EH (cell line): Measurements from ENCODE around the gene RFPL4A.
"Not testable (repeated sequence)": the region's sequence is repeated elsewhere in the genome, so short reads cannot be mapped to it uniquely, and the experiment has no call there.

ENCODE experiments used
- DNase-seq: peaks from one replicate; pipeline ENCODE4 v3.0.0-alpha.2; 2015; ENCODE audit warnings: low read depth

The RFPL4A gene

DNA sequence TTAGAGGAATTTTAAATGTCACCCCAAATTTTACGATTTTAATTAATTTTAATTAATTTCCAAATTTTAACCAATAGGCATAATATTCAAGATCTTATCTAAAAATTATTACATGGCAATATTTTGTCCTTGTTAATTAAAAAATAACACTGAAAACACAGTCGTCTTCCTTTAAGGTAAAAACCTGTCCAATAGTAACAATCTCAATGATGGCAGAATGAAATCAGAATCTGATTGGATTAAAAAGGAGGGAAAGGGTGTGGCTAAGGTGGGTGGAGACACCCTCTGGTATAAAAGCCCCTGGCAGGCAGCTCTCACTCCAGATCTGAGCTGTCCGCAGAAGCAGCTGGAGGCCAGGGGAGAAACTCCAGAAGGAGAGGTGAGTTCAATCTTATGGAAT is at the start of gene RFPL4A:
Gene RFPL4A, plus strand, starts transcription at position 301 of the 400 bp plus-strand sequence. CDS start 2,704 bp downstream, outside the sequence.
- DNase-seq = not testable (repeated sequence)

DNA sequence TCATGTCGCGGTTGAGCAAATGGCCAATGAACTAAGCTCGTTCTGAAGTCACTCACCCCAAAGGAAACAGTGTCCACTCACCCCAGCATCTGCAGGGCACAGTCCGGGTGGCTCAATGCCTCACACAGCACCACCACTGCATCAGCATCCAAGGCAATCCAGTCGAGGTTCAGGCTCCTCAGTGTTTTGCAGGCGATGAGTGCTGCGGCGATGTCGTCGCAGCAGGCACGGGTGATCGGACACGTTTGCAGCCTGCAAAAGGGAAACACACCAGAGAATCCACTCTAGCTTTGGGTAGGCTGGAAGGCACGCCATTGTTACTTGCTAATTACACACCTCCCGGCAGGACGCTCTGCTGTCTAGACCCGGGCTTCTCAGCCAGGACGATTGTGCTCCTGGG is 47.2 kb upstream of the RFPL4A start:
- no peak for DNase-seq

DNA sequence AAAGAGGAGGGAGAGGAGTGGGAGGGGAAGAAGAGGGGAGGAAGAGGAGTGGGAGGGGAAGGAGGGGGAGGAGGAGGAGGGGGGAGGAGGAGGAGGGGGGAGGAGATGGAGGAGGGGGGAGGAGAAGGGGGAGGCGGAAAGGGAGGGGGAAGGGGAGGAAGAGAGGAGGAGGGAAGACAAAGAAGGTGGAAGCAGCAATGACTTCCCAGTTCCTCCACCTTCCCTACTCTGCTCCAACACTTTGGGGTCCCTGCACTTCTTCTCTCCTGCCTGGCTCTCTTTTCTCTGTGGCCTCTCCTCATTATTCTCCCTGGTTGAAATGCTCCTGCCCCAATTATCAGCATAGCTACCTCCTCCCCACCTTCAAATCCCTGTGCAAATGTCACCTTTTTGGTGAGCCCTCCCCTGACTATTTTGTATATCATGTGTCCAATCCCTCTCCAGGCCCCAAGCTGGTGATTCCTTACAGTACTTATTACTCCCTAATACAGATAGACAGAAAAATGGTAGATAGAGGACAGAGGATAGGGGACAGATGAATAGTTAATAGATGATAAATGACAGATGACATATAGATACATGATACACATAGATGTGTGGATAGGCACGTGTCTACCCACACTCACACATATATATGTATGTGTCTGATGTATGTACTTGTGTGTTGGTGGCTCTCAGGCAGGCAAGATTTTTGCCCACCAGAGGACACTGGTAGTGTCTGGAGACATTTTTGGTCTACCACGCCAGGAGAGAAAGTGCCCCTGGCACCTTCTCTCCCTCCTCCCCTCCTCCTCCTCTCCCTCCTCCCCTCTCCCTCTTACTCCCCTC is 45.9 kb upstream of the RFPL4A start:
- DNase-seq = no peak

DNA sequence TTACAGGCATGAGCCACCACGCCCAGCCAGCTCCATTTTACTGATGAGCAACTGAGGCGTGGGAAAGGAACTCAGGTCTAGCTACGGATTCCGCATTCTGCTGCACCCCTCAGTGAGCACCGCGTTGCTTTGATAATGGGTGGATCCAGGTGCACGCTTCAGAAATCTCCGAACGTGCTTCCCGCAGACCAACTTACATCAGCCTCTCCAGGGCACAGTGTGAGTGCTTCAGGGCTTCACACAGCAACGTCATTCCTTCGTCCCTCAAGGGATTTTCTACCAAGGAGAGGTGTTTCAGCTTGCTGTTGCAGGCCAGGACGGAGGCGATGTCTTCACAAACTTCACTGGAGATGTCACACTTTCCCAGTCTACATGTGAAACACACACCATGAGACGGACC is 42.4 kb upstream of the RFPL4A start:
- DNase-seq = no peak

DNA sequence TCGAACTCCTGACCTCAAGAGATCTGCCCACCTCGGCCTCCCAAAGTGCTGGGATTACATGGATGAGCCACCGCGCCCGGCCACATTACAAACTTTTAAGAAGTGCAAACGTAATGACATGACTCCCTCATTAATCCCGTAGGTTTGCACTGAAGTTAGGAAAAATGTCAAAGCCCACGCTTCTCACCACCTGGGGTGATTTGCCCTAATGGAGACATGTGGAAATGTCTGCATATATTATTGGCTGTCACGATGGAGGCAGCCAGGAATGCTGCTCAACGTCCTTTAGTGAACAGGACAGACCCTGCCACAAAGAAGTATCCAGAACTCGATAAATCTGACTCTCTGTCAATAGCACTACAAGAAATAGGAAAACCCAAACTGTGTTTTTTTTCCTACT is 41.6 kb upstream of the RFPL4A start:
- no peak for DNase-seq

DNA sequence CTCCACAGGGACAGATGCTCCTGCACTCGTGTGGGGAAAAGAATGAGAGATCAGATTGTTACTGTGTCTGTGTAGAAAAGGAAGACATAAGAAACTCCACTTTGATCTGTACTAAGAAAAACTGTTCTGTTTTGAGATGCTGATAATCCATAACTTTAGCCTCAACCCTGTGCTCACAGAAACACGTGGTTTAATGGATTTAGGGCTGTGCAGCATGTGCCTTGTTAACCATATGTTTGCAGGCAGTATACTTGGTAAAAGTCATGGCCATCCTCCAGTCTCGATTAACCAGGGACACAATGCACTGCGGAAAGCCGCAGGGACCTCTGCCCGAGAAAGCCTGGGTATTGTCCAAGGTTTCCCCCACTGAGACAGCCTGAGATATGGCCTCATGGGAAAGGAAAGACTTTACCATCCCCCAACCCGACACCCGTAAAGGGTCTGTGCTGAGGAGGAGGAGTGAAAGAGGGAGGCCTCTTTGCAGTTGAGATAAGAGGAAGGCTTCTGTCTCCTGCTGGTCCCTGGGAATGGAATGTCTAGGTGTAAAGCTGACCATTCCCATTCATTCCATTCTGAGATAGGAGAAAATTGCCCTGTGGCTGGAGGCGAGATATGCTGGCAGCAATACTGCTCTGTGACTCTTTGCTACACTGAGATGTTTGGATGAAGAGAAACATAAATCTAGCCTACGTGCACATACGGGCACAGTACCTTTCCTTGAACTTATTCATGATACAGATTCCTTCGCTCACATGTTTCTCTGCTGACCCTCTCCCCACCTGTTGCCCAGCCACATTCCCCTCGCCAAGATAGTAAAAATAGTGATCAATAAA is 40.8 kb upstream of the RFPL4A start:
- DNase-seq = not testable (repeated sequence)

DNA sequence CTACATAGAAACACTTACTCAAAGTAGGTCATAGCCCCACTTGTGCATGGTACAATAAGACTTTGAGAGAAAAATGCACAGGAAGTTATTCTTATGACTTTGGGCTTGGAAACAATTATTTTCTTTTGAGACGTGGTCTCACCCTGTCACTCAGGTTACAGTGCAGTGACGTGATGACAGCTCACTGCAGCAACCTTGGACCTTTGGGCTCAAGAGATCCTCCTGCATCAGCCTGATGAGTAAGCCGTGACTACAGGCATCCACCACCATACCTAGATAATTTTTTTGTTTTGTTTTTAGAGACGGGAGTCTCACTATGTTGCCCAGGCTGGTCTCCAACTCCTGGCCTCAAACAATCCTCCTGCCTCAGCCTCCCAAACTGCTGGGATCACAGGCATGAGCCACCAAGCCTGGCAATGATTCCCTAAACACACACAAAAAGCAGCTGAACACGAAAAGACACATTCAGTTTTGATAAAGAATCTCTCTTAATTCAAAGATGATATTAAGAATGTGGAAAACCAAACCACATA is 38.6 kb upstream of the RFPL4A start:
- DNase-seq = no peak

DNA sequence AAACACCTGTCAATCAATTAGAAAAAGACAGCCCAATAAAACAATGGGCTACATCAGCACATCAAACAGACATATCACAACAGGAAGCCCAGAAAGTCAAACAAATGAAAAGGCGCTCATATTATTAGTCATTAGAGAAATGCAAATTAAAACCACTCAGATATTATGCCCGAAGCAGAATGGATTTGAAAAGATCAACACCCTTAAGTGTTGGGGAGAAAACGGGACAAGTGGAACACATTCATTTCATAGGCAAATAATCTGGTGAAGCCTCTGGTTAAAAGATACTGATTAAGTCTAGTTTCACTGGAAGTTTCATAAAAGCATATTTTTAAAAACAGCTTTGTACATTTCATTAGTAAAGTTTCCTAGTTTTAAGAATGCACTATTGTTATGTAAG is 38.1 kb upstream of the RFPL4A start:
- no peak for DNase-seq

DNA sequence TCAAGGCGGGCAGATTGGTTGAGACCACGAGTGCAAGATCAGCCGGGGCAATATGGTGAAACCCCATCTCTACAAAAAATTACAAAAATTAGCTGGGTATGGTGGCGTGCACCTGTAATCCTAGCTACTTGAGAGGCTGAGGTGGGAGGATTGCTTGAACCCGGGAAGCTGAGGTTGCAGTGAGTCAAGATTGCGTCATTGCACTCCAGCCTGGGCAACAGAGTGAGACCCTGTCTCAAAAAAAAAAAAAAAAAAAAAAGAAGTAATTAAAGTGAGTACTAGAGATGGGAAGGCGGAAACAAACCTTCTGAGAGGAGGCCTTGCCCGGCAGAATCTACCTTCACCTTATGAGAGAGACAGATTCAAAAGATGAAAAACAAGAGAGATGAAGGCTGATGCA is 35.4 kb upstream of the RFPL4A start:
- DNase-seq = no peak

DNA sequence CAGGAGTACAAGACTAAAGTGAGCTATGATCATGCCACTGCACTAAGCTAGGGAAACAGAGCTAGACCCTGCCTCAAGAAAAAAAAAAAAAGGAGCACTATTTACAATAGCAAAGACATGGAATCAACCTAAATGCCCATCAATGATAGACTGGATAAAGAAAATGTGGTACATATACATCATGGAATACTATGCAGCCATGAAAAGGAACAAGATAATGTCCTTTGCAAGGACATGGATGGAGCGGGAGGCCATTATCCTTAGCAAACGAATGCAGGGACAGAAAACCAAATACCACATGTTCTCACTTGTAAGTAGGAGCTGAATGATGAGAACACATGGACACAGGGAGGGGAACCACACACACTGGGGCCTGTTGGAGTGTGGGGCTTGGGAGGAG is 28.5 kb upstream of the RFPL4A start:
- not testable (repeated sequence) for DNase-seq

DNA sequence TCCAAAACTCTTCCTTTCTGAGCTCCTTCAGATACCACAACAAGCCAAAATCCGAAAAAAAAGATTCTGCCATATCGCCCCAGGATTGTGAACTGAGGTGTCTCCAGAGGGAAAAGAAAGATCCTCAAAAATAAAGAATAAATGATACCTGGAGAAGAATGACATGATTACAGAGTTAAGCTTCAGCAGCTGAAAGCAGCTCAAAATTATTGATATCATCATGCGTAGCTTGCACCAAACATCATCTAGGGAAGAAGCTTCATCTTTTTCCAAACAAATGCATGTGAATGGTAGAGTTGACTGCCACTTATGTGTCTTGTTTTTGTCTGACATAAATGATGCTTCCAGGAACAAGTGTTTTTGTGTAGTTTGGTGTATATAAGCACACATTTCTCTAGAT is 20.6 kb upstream of the RFPL4A start, which contains the start of gene NLRP9:
Gene NLRP9, minus strand, starts transcription at position 101 of the 400 bp plus-strand sequence. Its CDS starts 28 bp downstream, at position 73.
- no peak for DNase-seq

DNA sequence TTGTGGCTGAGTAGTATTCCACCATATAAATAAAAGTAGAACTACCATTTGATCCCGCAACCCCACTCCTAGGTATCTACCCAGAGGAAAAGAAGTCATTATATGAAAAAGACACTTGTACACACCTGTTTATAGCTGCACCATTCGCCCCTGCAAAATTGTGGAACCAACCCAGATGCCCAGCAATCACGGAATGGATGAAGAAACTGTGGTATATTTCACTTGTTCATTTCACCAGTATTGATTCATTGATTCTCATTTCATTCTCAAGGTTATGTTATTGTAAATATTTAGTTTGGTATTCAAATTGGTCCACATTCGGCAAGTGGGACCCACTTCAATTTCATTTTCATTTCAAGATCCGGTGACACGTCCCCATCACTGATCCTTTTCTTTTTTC is 8.2 kb upstream of the RFPL4A start:
- no peak for DNase-seq

DNA sequence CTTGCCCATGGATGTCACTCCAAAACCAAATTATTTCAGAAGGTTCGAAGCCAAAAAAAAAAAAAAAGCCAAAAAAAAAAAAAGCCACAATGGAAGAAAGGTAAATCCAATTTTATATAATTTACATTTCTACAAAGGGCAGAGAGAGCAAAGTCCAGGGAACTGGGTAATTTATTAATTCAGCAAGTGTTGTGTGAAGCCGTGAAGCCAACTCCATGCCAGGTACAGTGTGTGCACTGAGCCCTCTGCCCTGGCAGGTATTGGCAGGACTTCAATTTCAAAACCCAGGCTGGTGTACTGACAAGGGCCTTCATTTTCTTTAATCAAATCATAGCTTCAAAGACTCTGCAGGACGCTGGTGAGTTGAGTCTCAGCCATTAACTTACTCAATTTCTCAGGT is 5.5 kb upstream of the RFPL4A start:
- no peak for DNase-seq

DNA sequence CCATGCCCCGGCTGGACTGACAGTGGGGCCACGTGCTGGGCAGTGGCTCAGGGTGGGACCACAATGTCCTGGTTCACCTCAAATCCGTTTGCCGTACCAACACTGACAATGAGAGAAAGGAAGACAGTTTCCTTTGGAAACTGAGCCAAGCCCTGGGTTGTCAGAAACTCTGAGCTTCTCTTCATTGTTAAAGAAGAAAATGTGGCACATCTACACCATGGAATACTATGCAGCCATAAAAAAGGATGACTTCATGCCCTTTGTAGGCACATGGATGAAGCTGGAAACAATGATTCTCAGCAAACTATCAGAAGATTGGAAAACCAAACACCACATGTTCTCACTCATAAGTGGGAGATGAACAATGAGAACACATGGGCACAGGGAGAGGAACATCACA is 2.1 kb upstream of the RFPL4A start:
- DNase-seq = not testable (repeated sequence)

DNA sequence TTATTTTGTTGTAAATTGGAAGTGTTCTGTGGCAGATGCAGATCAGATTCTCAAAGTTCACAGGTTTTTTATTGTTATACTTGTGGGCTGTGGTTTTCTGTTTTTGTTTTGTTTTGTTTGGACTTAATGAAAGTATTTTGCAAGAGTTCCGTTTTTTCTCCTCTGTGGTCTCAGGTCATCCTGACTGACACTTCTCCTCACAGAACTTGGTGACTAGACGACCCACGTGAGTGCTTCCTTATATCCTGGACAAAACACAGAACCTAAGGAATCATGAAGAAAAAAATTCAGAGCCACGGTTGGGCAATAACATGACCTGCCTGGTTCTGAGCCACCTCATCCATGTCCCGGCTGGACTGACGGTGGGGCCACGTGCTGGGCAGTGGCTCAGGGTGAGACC is 7.6 kb downstream of the RFPL4A start:
- DNase-seq = no peak

DNA sequence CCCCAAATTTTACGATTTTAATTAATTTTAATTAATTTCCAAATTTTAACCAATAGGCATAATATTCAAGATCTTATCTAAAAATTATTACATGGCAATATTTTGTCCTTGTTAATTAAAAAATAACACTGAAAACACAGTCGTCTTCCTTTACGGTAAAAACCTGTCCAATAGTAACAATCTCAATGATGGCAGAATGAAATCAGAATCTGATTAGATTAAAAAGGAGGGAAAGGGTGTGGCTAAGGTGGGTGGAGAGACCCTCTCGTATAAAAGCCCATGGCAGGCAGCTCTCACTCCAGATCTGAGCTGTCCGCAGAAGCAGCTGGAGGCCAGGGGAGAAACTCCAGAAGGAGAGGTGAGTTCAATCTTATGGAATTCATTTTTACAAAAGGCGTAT is 9.9 kb downstream of the RFPL4A start, which contains the start of gene RFPL4AL1:
Gene RFPL4AL1, plus strand, starts transcription at position 301 of the 400 bp plus-strand sequence. CDS start 2,687 bp downstream, outside the sequence.
- not testable (repeated sequence) for DNase-seq

DNA sequence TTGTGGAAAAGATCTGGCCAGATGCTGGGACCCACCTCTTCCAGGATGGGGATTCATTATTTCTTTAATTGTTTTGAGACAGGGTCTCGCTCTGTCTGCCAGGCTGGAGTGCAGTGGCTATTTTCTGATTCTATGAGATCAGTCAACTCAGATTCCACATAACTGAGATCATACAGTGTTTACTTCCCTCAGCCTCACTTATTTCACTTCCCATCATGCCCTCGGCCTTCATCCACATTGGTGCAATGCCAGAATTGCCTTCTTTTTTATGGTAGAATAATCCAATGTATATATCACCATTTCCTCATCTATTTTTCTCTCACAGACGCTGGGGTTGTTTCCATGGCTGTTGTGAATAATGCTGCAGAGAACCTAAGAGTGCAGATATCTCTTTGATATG is 10.7 kb downstream of the RFPL4A start:
- not testable (repeated sequence) for DNase-seq

DNA sequence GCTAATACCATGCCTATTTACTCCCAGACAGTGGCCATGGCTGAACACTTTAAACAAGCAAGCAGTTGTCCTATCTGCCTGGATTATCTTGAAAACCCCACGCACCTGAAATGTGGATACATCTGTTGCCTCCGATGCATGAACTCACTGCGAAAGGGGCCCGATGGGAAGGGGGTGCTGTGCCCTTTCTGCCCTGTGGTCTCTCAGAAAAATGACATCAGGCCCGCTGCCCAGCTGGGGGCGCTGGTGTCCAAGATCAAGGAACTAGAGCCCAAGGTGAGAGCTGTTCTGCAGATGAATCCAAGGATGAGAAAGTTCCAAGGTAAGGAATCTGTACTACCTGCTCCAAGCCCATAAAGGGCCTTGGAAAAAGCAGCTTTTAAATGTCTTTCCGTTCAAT is 18.6 kb downstream of the RFPL4A start:
- no peak for DNase-seq

DNA sequence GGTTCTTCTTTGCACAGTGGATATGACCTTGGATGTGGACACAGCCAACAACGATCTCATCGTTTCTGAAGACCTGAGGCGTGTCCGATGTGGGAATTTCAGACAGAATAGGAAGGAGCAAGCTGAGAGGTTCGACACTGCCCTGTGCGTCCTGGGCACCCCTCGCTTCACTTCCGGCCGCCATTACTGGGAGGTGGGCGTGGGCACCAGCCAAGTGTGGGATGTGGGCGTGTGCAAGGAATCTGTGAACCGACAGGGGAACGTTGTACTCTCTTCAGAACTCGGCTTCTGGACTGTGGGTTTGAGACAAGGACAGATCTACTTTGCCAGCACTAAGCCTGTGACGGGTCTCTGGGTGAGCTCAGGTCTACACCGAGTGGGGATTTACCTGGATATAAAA is 19.4 kb downstream of the RFPL4A start:
- no peak for DNase-seq

DNA sequence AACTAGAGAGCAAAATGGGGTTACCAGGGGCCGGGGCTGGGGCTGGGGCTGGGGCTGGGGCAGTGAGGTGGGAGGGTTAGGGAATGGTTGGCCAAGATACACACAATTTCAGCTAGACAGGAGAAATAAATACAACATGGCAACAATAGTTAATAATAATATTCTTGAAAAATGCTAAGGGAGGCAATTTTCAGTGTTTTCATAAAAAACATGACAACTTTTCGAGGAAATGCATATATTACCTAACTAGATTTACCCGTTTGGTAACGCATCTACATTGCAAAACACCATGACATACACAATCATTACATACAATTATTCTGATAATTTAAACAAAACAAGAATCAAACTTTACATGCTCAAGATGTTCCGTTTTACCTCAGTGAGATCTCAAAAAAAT is 22.2 kb downstream of the RFPL4A start:
- no peak for DNase-seq

DNA sequence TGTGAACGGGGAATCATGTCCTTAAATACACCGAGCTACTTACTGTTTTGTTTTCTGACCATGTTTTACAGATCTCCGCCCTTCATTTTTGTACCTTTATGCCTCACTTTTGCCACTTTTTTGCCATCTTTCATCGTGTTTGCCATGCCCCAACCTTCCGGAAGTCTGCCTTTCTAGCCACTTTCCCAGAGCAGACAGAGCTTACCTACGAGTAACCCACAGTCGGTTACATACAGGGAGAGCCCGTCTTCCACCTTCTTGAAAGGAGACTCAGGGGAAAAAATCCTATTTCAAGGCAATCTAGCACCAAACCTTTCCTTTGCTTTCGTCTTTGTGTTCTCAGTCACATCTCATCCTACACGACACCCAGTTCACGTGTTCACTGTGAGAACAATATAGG is 36.1 kb downstream of the RFPL4A start:
- DNase-seq = no peak

DNA sequence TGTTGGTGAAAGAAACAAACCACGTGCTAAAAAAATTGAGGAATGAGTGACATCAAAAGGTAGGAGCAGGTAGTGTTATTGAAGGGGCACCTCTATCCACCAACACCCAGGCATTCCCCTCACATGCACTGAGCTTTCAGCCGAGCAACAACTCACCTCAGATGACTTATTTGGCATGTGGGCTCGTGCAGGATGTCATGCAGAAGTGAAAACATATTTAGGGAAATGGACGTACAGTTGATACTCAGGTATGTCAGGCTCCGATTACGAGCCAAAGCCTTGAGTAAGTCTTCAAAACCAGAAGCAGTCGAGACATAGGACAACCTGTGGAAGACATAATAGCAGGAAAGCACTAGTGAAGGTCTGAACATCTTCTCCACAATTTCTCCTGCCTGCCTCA is 42.5 kb downstream of the RFPL4A start:
- no peak for DNase-seq

DNA sequence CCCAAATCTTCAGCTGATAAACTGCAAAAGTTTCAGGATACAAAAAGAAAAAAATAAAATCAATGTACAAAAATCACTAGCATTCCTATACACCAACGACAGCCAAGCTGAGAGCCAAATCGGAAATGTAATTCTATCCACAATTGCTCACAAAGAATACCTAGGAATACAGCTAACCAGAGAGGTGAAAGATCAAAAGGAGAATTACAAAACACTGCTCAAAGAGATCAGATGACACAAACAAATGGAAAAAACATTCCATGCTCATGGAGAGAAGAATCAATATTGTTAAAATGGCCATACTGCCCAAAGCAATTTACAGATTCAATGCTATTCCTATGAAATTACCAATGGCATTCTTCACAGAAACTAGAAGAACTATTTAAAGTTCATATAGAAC is 43.4 kb downstream of the RFPL4A start:
- DNase-seq = no peak
